Cerebellar cortex (tissue), 1 donor: ENCODE data around the gene VARS1.
"Not testable (repeated sequence)": the region's sequence is repeated elsewhere in the genome, so short reads cannot be mapped to it uniquely, and the experiment has no call there.

ENCODE experiments used
- DNase-seq: peaks from one replicate; pipeline ENCODE4 v3.0.0-alpha.2; 2015; ENCODE audit warnings: low spot score

The VARS1 gene

DNA sequence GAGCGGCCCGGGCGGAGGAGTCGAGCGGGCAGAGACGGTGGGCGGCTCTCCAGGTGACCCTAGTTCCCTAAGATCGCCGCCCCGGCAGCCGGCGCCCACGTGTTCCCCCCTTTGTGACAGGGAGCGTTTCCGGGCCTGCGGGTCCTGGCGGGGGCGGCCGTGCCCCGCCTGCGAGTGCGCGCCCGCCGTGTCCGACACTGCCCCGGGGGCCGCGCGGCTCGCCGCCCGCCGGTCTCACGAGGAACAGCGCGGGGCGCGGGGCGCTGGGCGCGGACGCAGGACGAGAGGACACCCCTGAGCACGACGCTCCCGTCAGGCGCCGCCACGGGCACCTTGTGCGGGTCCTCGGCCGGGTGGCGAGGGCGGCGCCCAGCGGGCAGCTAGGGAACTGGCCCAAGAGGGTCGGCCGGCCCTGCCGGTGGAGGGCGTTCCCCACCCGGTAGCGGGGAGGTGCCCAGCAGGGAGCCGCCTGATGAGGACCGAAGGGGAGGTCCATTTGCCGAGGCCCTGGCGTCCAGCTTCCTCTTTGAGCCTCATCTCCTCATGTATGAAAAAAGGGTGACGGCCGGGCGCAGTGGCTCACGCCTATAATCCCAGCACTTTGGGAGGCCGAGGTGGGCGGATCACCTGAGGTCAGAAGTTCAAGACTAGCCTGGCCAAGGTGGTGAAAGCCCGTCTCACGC lies at the start of gene VARS1:
Gene VARS1, minus strand, starts transcription at position 137 of the 683 bp plus-strand sequence. CDS start 535 bp downstream, outside the sequence.
- peak; percentile 84 for DNase-seq

DNA sequence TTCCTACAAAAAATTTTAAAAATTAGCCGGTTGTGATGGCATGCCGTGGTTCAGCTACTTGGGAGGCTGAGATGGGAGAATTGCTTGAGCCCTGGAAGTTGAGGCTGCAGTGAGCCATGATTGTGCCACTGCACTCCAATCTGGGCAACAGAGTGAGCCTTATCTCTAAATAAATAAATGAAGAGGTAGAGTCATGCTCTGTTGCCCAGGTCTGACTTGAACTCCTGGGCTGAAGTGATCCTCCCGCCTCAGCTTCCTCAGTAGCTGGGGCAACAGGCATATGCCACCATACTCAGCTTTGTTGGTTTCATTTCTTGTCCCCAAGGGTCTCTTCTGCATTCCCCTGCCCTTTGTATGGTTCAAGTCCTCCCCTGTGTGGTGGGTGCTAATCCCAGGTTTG lies 49.0 kb upstream of the VARS1 start:
- DNase-seq: no peak

DNA sequence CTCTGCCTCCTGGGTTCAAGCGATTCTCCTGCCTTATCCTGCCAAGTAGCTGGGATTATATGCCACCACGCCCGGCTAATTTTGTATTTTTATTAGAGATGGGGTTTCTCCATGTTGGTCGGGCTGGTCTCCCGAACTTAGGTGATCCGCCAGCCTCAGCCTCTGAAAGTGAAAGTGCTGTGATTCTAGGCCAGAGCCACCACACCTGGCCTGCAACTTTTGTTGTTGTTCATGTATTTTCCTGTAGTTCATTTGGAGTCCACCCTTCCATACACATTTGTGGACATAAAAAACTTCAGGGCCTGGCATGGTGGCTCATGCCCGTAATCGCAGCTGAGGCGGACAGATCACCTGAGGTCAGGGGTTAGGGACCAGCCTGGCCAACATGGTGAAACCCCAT lies 46.5 kb upstream of the VARS1 start:
- DNase-seq: no peak

- DNase-seq: not testable (repeated sequence)
Observed at GRCh38 chr6:31839779-31840126, 44.2 kb upstream of the VARS1 start.

DNA sequence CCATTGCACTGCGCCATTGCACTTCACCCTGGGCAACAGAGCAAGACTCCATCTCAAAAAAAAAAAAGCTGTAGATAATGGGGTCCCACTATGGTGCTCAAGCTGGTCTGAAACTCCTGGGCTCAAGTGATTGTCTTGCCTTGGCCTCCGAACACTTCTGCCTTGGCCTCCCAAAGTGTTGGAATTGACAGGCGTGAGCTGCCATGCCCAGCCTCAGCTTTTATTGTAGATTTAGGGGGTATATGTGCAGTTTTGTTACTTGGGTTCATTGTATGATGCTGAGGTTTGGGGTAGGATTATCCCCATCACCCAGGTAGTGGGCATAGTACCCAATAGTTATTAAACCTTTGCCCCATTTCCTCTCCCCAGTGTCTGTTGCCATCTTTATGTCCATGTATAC lies 43.4 kb upstream of the VARS1 start:
- DNase-seq: no peak

DNA sequence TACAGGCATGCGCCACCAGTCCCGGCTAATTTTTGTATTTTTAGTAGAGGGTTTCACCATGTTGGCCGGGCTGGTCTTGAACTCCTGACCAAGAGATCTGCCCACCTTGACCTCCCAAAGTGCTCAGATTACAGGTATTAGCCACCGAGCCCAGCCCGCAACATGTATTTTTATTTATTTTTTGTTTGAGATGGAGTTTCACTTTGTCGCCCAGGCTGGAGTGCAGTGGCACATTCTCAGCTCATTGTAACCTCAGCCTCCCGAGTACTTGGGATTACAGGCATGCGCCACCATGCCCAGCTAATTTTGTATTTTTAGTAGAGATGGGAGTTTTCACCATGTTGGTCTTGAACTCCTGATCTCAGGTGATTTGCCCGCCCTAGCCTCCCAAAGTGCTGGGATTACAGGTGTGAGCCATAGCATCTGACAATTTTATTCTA lies 42.6 kb upstream of the VARS1 start:
- not testable (repeated sequence) for DNase-seq

DNA sequence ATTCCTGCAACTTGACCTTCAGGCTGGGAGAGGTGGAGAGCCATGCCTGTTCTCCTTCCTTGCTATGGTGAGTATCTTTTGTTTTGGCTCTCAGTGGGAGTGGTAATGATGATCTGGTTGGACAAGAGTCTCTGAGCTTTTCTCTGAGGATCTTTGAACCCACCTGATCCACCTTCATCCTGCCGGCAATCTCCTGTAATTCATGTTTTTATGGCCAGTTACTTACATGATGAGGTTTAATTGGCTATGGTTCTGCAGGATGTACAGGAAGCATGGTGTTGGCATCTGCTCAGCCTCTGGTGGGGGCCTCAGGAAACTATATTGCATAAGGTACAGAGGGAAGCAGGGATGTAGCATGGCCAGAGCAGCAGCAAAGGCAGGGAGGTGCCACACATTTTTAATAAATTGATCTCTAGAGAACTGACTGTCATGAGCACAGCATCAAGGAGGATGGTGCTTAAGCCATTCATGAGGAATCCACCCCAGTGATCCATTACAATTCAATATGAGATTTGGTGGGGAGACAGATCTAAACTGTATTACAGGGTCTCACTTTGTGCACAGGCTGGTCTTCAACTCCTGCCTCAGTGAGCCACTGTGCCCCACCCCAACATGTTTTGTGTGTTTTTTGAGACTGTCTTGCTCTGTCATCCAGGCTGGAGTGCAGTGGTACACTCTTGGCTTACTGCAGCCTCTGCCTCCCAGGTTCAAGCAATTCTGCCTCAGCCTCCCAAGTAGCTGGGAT lies 42.0 kb upstream of the VARS1 start:
- DNase-seq: no peak

- DNase-seq: no peak
Observed at GRCh38 chr6:31836474-31837368, 41.2 kb upstream of the VARS1 start.

- DNase-seq: no peak
Observed at GRCh38 chr6:31836047-31836473, 40.5 kb upstream of the VARS1 start.

GRCh38 chr6:31834367-31835250 lies 39.1 kb upstream of the VARS1 start:
- peak; percentile 89 for DNase-seq

- no peak for DNase-seq
Observed at GRCh38 chr6:31831350-31832215, 36.0 kb upstream of the VARS1 start.

DNA sequence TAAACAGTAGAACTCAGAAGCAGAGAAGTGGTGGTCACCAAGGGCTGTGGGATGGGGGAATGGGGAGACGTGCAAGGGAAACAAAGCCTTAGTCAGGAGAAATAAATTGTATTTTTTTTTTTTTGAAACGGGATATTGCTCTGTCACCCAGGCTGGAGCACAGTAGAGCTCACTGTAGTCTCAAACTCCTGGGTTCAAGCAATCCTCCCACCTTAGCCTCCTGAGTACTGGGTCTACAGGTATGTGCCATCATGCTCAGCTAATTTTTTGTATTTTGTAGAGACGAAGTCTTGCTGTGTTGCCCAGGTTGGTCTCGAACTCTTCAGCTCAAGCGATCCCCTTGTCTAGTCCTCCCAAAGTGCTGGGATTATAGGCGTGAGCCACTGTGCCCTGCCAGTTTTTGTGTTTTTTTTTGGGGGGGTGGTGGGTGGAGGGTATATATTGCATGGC lies 35.4 kb upstream of the VARS1 start:
- DNase-seq: no peak

DNA sequence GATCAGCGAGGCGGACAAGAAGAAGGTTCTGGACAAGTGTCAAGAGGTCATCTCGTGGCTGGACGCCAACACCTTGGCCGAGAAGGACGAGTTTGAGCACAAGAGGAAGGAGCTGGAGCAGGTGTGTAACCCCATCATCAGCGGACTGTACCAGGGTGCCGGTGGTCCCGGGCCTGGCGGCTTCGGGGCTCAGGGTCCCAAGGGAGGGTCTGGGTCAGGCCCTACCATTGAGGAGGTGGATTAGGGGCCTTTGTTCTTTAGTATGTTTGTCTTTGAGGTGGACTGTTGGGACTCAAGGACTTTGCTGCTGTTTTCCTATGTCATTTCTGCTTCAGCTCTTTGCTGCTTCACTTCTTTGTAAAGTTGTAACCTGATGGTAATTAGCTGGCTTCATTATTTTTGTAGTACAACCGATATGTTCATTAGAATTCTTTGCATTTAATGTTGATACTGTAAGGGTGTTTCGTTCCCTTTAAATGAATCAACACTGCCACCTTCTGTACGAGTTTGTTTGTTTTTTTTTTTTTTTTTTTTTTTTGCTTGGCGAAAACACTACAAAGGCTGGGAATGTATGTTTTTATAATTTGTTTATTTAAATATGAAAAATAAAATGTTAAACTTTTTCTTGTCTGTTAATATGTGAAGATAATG lies 34.2 kb upstream of the VARS1 start:
- peak; percentile 82 for DNase-seq

DNA sequence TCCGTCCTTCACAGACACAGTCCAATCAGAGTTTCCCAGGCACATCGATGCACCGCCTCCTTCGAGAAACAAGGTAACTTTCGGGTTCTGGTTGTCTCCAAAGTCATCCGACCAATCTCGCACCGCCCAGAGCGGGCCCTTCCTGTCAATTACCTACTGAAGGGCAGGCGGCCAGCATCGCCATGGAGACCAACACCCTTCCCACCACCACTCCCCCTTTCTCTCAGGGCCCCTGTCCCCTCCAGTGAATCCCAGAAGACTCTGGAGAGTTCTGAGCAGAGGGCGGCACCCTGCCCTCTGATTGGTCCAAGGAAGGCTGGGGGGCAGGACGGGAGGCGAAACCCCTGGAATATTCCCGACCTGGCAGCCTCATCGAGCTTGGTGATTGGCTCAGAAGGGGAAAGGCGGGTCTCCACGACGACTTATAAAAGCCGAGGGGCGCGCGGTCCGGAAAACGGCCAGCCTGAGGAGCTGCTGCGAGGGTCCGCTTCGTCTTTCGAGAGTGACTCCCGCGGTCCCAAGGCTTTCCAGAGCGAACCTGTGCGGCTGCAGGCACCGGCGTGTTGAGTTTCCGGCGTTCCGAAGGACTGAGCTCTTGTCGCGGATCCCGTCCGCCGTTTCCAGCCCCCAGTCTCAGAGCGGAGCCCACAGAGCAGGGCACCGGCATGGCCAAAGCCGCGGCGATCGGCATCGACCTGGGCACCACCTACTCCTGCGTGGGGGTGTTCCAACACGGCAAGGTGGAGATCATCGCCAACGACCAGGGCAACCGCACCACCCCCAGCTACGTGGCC lies 31.9 kb upstream of the VARS1 start, which contains the start of gene HSPA1B:
Gene HSPA1B, plus strand, starts transcription at position 453 of the 794 bp plus-strand sequence. Its CDS starts 213 bp downstream, at position 666.
- DNase-seq: peak; percentile 100

DNA sequence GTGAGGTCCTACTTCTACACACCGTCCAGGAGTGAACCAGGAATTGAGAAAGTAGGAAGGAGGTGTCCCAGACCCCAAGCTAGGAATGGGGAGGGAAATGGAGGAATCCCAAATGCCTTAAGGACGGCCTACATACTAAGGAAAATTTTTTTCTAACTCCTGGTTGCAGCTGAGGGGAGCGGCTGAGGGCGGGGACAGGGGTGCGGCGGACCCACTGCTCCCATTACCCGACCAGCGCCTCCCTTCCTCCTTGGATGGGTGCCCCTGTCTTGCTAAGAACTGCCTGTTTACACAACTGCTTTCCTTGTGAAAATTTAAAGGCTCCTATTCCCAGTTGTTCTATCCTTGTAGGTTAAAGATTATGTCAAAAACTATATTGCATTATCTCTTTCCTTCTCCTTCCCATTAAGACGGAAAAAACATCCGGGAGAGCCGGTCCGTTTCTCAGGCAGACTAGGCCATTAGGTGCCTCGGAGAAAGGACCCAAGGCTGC lies 31.3 kb upstream of the VARS1 start:
- DNase-seq: no peak

GRCh38 chr6:31825553-31825952 lies 30.0 kb upstream of the VARS1 start:
- no peak for DNase-seq

DNA sequence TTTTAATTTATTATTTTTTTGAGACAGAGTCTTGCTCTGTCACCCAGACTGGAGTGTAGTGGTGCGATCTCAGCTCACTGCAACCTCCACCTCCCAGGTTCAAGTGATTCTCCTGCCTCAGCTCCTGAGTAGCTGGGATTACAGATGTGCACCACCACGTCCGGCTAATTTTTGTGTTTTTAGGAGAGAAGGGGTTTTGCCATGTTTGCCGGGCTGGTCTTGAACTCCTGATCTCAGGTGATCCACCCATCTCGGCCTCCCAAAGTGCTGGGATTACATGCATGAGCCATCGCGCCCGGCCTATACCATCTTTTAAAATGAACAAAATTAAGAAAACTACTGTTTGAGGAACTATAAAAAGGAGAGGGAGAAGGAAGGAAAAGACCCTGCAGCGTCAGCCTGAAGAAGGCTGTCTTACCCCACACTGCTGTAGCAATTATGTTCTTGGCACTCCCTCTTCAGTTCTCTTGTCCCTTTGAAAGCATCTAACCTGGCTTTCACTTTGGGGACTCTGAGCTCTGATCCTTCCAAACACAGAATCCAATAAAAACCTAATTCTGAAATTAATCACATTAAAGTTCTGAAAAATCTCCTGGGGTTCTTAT lies 28.1 kb upstream of the VARS1 start:
- not testable (repeated sequence) for DNase-seq
